ENCODE measurements around the gene SLC6A2.

DNA sequence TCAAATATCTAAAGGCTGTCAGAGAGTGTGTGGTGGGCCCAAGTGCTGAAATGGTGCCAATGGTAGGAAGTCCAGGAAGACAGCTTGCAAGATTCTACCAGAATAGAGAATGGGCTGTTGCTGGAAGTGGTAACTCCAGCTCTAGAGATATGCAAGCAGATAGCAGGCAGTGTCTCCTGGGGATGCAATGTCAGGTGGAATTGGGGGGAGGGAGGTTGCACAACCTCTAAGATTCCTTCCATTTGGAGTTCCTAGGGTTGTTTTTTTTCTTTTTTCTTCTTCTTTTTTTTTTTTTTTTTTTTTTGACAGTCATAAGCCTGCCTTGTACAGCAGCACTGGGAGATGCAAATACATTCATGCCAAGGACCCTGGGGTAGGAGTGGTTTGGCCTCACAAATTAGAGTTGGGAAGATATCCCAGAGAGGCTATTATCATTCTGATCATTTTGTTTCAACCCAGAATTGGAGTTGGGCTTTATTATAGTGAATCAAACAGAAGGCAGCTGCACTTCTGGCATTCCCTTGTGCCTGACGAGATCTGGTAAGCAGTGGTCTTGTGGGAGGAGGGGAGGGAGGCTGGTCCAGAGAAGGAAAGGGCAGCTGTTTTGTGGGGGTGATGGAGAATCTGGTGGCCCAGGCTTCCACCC lies 51.1 kb downstream of the SLC6A2 start:
- TF ChIP-seq CTCF (conservative IDR thresholded peaks at IDR 0.05; ENCODE audit: low read depth, low read length) (no peak), EZH2phosphoT487 (IDR thresholded peaks at IDR 0.05; ENCODE audit: borderline replicate concordance, low read length) (no peak), EZH2 (IDR thresholded peaks at IDR 0.05; ENCODE audit: low read length, unreplicated experiment) (no peak)

Measured in PC-3 (cell line).